Calu3 (cell line): ENCODE results near the gene ADCK2. TPM values are rescaled to one million over a fixed set of nuclear protein-coding genes. Genes with fewer than 3 reads are reported as not detected.

ENCODE experiments used
- BruUV-seq: library from RNA; stranded (reverse); fragments of 400-500 nt; replicated peaks from 2 replicates; lab custom pipeline; 2021; lab: Mats Ljungman, UMichigan
- CTCF ChIA-PET: fragments of 300-600 bp; sonication (Branson Sonifier 250); formaldehyde crosslinking; loops from one replicate; lab custom pipeline; 2022; ENCODE audit warnings: antibody characterized with exemption; lab: Charles Lee
- DNase-seq: peaks from one replicate; pipeline ENCODE4 v3.0.0; 2022
- H3K27ac Mint-ChIP-seq: one replicate; pipeline ENCODE4 v1.8.0; 2022; ENCODE audit warnings: mixed read lengths; ENCODE audit not compliant: unreplicated experiment
- H3K27me3 Mint-ChIP-seq: one replicate; pipeline ENCODE4 v1.8.0; 2022; ENCODE audit warnings: mixed read lengths; ENCODE audit not compliant: unreplicated experiment
- H3K36me3 Mint-ChIP-seq: one replicate; pipeline ENCODE4 v1.8.0; 2022; ENCODE audit warnings: mild to moderate bottlenecking, moderate library complexity, mixed read lengths; ENCODE audit not compliant: insufficient read depth, unreplicated experiment
- H3K4me1 Mint-ChIP-seq: one replicate; pipeline ENCODE4 v1.8.0; 2022; ENCODE audit warnings: mild to moderate bottlenecking, low read depth, mixed read lengths; ENCODE audit not compliant: unreplicated experiment
- H3K4me3 Mint-ChIP-seq: one replicate; pipeline ENCODE4 v1.8.0; 2022; ENCODE audit warnings: mild to moderate bottlenecking, low read depth, moderate library complexity, mixed read lengths; ENCODE audit not compliant: unreplicated experiment
- H3K9me3 Mint-ChIP-seq: one replicate; pipeline ENCODE4 v1.8.0; 2022; ENCODE audit warnings: low read depth, mixed read lengths; ENCODE audit not compliant: unreplicated experiment
- intact Hi-C: fragments of 100-400 bp; cut with micrococcal nuclease; formaldehyde crosslinking; loops from one replicate; pipeline ENCODE4 v1.10.0; 2022; ENCODE audit not compliant: unreplicated experiment
- total RNA-seq: library from RNA; stranded (reverse); gene quantifications from 2 replicates; pipeline ENCODE4 v1.2.3, GENCODE V29; 2022
- TF ChIP-seq, protein P1 (sequence below): fragments of 200-600 bp; IDR thresholded peaks from one replicate; pipeline ENCODE4 v1.8.0; 2022; ENCODE audit warnings: antibody characterized with exemption; ENCODE audit not compliant: unreplicated experiment

The ADCK2 gene
- total RNA-seq, 1 experiment from 2014 or later: 12.6 TPM

DNA sequence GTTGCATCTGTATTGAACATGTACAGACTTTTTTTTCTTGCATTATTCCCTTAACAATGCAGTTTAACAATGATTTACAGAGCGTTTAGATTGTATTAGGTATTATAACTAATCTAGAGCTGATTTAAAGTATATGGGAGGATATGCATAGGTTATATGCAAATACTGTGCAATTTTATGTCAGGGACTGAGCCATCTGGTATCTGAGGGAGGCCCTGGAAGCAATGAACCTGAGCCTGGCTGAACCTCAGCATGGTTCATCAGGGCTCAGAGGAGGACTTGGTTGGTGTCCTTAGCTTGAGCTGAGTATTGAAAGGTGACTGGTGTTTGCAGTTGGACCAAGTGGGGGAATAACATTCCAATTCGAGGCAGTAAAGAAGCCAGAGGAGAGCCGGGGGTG is 4.8 kb downstream of the ADCK2 start:
- Mint-ChIP-seq H3K9me3 (no peaks in the 10 kb centered on the region), H3K27me3 (no peaks in the 10 kb centered on the region), H3K36me3 (peaks cover 16% of the 10 kb centered on the region), H3K4me1 (peaks cover 11% of the 10 kb centered on the region), H3K27ac (no peak overlapping the region), H3K4me3 (no peak overlapping the region)
- TF ChIP-seq, protein P1, sequence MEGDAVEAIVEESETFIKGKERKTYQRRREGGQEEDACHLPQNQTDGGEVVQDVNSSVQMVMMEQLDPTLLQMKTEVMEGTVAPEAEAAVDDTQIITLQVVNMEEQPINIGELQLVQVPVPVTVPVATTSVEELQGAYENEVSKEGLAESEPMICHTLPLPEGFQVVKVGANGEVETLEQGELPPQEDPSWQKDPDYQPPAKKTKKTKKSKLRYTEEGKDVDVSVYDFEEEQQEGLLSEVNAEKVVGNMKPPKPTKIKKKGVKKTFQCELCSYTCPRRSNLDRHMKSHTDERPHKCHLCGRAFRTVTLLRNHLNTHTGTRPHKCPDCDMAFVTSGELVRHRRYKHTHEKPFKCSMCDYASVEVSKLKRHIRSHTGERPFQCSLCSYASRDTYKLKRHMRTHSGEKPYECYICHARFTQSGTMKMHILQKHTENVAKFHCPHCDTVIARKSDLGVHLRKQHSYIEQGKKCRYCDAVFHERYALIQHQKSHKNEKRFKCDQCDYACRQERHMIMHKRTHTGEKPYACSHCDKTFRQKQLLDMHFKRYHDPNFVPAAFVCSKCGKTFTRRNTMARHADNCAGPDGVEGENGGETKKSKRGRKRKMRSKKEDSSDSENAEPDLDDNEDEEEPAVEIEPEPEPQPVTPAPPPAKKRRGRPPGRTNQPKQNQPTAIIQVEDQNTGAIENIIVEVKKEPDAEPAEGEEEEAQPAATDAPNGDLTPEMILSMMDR: no peak
- no TSS peak for BruUV-seq
- DNase-seq: no peak
- CTCF ChIA-PET: interaction anchor here (0.7 kb wide), 1 partner anchor 9 kb away, joined by 3 read pairs; no protein-coding TSS in a partner anchor
- intact Hi-C loops: no loop called here

GRCh38 chr7:140678081-140678815 is 5.5 kb downstream of the ADCK2 start:
- no peaks in the 10 kb centered on the region for H3K9me3 Mint-ChIP-seq
- DNase-seq: no peak
- intact Hi-C loops: no loop called here
- TF ChIP-seq, protein P1: no peak
- no peak overlapping the region for H3K27ac Mint-ChIP-seq
- peaks cover 11% of the 10 kb centered on the region for H3K4me1 Mint-ChIP-seq
- peaks cover 12% of the 10 kb centered on the region for H3K36me3 Mint-ChIP-seq
- CTCF ChIA-PET: interaction anchor here (0.7 kb wide), 1 partner anchor 10 kb away, joined by 3 read pairs; no protein-coding TSS in a partner anchor
- no TSS peak for BruUV-seq
- no peak overlapping the region for H3K4me3 Mint-ChIP-seq
- no peaks in the 10 kb centered on the region for H3K27me3 Mint-ChIP-seq

DNA sequence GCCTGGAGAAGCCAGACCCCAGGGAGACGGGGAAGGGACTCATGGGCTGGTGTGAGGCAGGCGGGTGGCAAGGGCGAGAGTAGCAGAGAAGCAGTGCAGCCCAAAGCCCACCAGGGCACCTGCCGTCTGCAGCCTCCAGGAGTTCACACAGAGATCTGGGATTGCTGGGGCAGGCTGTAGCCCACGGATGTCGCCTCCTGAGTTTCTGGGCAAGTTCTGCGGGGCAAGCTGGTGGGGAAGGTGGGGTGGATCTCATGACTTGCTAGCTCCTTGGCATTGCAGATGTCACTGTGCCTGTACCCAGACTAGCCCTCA is 6.0 kb downstream of the ADCK2 start:
- no peak overlapping the region for H3K4me3 Mint-ChIP-seq
- H3K36me3 Mint-ChIP-seq: peaks cover 11% of the 10 kb centered on the region
- no peaks in the 10 kb centered on the region for H3K9me3 Mint-ChIP-seq
- intact Hi-C loops: no loop called here
- H3K27me3 Mint-ChIP-seq: no peaks in the 10 kb centered on the region
- H3K27ac Mint-ChIP-seq: no peak overlapping the region
- DNase-seq: no peak
- no TSS peak for BruUV-seq
- H3K4me1 Mint-ChIP-seq: peaks cover 9% of the 10 kb centered on the region
- CTCF ChIA-PET: no interaction called here
- TF ChIP-seq, protein P1: no peak

DNA sequence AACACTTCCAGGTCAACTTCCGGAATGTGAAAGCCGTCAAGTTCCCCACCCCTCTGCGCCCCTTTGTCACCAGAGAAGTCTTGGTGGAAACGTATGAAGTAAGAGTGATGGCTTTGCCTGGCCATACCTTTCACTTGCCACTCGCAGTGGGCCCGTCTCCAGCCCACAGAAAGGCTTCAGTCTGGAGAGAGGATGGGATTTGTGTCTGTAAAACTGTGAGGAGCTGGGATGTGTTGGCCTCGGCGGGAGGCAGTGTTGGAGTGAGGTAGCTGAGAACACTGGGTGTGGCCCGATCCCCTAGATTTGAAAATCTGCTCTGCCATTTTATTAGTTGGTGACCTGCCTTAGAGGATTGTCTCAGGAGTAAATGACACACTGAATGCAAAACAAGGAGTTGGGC is 6.4 kb downstream of the ADCK2 start:
- H3K4me1 Mint-ChIP-seq: peaks cover 5% of the 10 kb centered on the region
- intact Hi-C loops: no loop called here
- BruUV-seq: no TSS peak
- H3K27ac Mint-ChIP-seq: no peak overlapping the region
- H3K27me3 Mint-ChIP-seq: no peaks in the 10 kb centered on the region
- H3K9me3 Mint-ChIP-seq: no peaks in the 10 kb centered on the region
- TF ChIP-seq, protein P1: no peak
- CTCF ChIA-PET: no interaction called here
- DNase-seq: no peak
- H3K4me3 Mint-ChIP-seq: no peak overlapping the region
- peaks cover 10% of the 10 kb centered on the region for H3K36me3 Mint-ChIP-seq
